Esophagus squamous epithelium (tissue), 4 donors: ENCODE measurements around the gene FAM83F.

ENCODE experiments used
- CTCF ChIP-seq, 6 experiments: fragments of 450-650 bp in 4 of 6; fragments of 200-600 bp in 2 of 6; sonication (generic) in 2 of 6; IDR thresholded peaks; one replicate each; pipeline ENCODE4 v1.5.1; 2016 to 2019; ENCODE audit warnings: antibody characterized with exemption in 6 of 6, mild to moderate bottlenecking in 4 of 6, moderate library complexity in 4 of 6
- POLR2A ChIP-seq, 4 donors: fragments of 450-650 bp; IDR thresholded peaks; one replicate each; pipeline ENCODE4 v1.6.1; 2017; ENCODE audit warnings: antibody characterized with exemption in 4 of 4, mild to moderate bottlenecking in 4 of 4, moderate library complexity in 3 of 4

- TF ChIP-seq CTCF (IDR thresholded peaks at IDR 0.05), result no peak
- no peak for TF ChIP-seq POLR2A (IDR thresholded peaks at IDR 0.05)
Observed at GRCh38 chr22:39952347-39952746, 42.4 kb upstream of the FAM83F start.
